Measurements from ENCODE around the gene TRIM69. TPM values are rescaled to one million over a fixed set of nuclear protein-coding genes. Genes with fewer than 3 reads are reported as not detected.

Gene TRIM69
- polyA plus RNA-seq, 1 donor from 2014 or later, result 38.3 TPM

DNA sequence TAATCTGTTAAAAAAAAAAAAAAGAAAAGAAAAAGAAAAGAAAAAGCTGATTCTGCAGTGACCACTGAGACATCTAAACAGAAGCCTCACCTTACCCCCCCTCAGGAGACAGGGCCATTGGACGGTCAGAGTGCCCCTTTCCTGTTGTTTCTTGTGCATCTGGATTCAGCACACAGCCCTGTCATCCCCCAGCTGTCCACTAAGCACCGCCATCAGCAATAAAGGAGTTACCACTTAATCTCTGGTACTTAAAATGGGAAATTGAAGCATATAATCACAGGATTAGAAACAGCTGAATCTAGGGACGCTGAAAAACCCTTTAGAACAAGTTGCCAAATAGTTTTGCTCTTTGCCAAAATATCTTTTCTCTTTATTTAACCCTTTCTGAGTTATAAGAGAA is 62.5 kb downstream of the TRIM69 start:
- no peak overlapping the region for H3K4me2 ChIP-seq (ENCODE audit: low read length)
- H3K9me2 ChIP-seq (ENCODE audit: insufficient read depth, low read length), result no peaks in the 10 kb centered on the region
- no peaks in the 10 kb centered on the region for H3K9me3 ChIP-seq (ENCODE audit: low read length)
- H3K9ac ChIP-seq (ENCODE audit: low read length), result no peak overlapping the region
- H3K36me3 ChIP-seq (ENCODE audit: insufficient read depth, low read length), result no peaks in the 10 kb centered on the region
- no peaks in the 10 kb centered on the region for H3K79me2 ChIP-seq (replicated peaks; ENCODE audit: insufficient read depth, low read length)
- no peaks in the 10 kb centered on the region for H3K27me3 ChIP-seq (ENCODE audit: insufficient read depth, low read depth, low read length)
- H3K27ac ChIP-seq (ENCODE audit: low read length), result no peak overlapping the region
- H3K4me3 ChIP-seq (ENCODE audit: low read length), result no peak overlapping the region
- TF ChIP-seq SMC3 (conservative IDR thresholded peaks at IDR 0.05; ENCODE audit: poor library complexity) (no peak), RAD21 (conservative IDR thresholded peaks at IDR 0.05) (no peak), MXI1 (conservative IDR thresholded peaks at IDR 0.05; ENCODE audit: poor library complexity, severe bottlenecking) (no peak), EZH2 (IDR thresholded peaks at IDR 0.05; ENCODE audit: borderline replicate concordance, insufficient read depth, low read length, poor library complexity, severe bottlenecking) (no peak), POLR2AphosphoS5 (IDR thresholded peaks at IDR 0.05) (no peak), TAF1 (IDR thresholded peaks at IDR 0.05; ENCODE audit: low read depth) (no peak), EP300 (conservative IDR thresholded peaks at IDR 0.05; ENCODE audit: poor library complexity, severe bottlenecking) (no peak)
- TF ChIP-seq, protein P1, sequence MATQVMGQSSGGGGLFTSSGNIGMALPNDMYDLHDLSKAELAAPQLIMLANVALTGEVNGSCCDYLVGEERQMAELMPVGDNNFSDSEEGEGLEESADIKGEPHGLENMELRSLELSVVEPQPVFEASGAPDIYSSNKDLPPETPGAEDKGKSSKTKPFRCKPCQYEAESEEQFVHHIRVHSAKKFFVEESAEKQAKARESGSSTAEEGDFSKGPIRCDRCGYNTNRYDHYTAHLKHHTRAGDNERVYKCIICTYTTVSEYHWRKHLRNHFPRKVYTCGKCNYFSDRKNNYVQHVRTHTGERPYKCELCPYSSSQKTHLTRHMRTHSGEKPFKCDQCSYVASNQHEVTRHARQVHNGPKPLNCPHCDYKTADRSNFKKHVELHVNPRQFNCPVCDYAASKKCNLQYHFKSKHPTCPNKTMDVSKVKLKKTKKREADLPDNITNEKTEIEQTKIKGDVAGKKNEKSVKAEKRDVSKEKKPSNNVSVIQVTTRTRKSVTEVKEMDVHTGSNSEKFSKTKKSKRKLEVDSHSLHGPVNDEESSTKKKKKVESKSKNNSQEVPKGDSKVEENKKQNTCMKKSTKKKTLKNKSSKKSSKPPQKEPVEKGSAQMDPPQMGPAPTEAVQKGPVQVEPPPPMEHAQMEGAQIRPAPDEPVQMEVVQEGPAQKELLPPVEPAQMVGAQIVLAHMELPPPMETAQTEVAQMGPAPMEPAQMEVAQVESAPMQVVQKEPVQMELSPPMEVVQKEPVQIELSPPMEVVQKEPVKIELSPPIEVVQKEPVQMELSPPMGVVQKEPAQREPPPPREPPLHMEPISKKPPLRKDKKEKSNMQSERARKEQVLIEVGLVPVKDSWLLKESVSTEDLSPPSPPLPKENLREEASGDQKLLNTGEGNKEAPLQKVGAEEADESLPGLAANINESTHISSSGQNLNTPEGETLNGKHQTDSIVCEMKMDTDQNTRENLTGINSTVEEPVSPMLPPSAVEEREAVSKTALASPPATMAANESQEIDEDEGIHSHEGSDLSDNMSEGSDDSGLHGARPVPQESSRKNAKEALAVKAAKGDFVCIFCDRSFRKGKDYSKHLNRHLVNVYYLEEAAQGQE (IDR thresholded peaks at IDR 0.05; ENCODE audit: borderline replicate concordance), result no peak
- TF ChIP-seq, protein P2, sequence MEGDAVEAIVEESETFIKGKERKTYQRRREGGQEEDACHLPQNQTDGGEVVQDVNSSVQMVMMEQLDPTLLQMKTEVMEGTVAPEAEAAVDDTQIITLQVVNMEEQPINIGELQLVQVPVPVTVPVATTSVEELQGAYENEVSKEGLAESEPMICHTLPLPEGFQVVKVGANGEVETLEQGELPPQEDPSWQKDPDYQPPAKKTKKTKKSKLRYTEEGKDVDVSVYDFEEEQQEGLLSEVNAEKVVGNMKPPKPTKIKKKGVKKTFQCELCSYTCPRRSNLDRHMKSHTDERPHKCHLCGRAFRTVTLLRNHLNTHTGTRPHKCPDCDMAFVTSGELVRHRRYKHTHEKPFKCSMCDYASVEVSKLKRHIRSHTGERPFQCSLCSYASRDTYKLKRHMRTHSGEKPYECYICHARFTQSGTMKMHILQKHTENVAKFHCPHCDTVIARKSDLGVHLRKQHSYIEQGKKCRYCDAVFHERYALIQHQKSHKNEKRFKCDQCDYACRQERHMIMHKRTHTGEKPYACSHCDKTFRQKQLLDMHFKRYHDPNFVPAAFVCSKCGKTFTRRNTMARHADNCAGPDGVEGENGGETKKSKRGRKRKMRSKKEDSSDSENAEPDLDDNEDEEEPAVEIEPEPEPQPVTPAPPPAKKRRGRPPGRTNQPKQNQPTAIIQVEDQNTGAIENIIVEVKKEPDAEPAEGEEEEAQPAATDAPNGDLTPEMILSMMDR (IDR thresholded peaks at IDR 0.05; ENCODE audit: poor library complexity, severe bottlenecking), result no peak
- H3F3A ChIP-seq (ENCODE audit: insufficient read depth, low read length, poor library complexity, severe bottlenecking), result no peaks in the 10 kb centered on the region
- H4K20me1 ChIP-seq (ENCODE audit: insufficient read depth), result no peaks in the 10 kb centered on the region
- no peak overlapping the region for H2AFZ ChIP-seq (ENCODE audit: low read depth, low read length)

DNA sequence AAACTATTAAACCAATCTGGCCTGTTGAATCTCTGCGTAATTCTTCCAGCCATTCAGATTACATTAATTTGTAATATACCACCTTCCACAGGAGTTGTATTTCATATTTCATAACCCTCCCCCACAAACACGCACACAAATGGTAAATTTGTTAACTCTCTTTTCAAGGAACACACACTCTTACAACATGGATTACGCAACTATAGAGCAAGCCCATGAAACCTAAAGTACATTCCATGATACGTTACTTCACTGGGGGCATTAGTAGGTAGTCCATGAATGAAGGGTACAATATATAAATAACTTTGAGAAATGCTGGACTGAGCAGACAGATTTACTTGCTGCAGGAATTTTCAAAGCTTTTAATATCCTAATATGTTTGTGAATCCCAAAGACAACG is 65.0 kb downstream of the TRIM69 start:
- no peaks in the 10 kb centered on the region for H3F3A ChIP-seq (ENCODE audit: insufficient read depth, low read length, poor library complexity, severe bottlenecking)
- TF ChIP-seq RAD21 (conservative IDR thresholded peaks at IDR 0.05) (no peak), SMC3 (conservative IDR thresholded peaks at IDR 0.05; ENCODE audit: poor library complexity) (no peak), POLR2AphosphoS5 (IDR thresholded peaks at IDR 0.05) (no peak), TAF1 (IDR thresholded peaks at IDR 0.05; ENCODE audit: low read depth) (no peak), EP300 (conservative IDR thresholded peaks at IDR 0.05; ENCODE audit: poor library complexity, severe bottlenecking) (no peak), EZH2 (IDR thresholded peaks at IDR 0.05; ENCODE audit: borderline replicate concordance, insufficient read depth, low read length, poor library complexity, severe bottlenecking) (no peak), MXI1 (conservative IDR thresholded peaks at IDR 0.05; ENCODE audit: poor library complexity, severe bottlenecking) (no peak)
- TF ChIP-seq, protein P1 (IDR thresholded peaks at IDR 0.05; ENCODE audit: borderline replicate concordance), result no peak
- TF ChIP-seq, protein P2 (IDR thresholded peaks at IDR 0.05; ENCODE audit: poor library complexity, severe bottlenecking), result no peak
- no peaks in the 10 kb centered on the region for H3K9me2 ChIP-seq (ENCODE audit: insufficient read depth, low read length)
- H3K4me3 ChIP-seq (ENCODE audit: low read length), result no peak overlapping the region
- H2AFZ ChIP-seq (ENCODE audit: low read depth, low read length), result no peak overlapping the region
- H4K20me1 ChIP-seq (ENCODE audit: insufficient read depth), result no peaks in the 10 kb centered on the region
- no peaks in the 10 kb centered on the region for H3K36me3 ChIP-seq (ENCODE audit: insufficient read depth, low read length)
- no peaks in the 10 kb centered on the region for H3K9me3 ChIP-seq (ENCODE audit: low read length)
- H3K27me3 ChIP-seq (ENCODE audit: insufficient read depth, low read depth, low read length), result no peaks in the 10 kb centered on the region
- no peak overlapping the region for H3K9ac ChIP-seq (ENCODE audit: low read length)
- H3K79me2 ChIP-seq (replicated peaks; ENCODE audit: insufficient read depth, low read length), result no peaks in the 10 kb centered on the region
- H3K27ac ChIP-seq (ENCODE audit: low read length), result no peak overlapping the region
- H3K4me2 ChIP-seq (ENCODE audit: low read length), result no peak overlapping the region
